HG03521 (cell line): ENCODE data around the gene NUBPL.
"Not testable (repeated sequence)": the region's sequence is repeated elsewhere in the genome, so short reads cannot be mapped to it uniquely, and the experiment has no call there.

Source experiments
- ATAC-seq: cut with Tn5 transposase; IDR thresholded peaks from one replicate; pipeline ENCODE4 v1.9.1; 2021; ENCODE audit warnings: mild to moderate bottlenecking, moderate library complexity; ENCODE audit not compliant: unreplicated experiment

Gene NUBPL

DNA sequence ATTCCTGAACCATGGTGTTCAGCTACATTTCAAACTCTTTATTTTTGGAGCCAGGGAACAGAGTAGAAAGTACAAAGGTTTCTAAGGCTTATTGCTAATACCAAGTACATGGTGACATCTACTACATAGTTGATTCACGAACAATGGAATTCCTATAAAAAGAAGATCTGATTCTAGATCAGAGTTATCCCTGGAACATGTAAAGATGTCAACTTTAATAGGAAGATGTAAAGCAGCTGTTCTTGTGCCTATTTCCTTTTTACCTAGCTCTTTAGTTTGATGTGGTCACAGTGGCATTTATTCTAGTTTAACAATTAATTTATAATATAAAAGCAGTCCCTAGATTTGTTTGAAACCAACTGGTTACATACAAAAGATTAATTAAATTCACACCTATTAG lies 99.5 kb downstream of the NUBPL start:
- no peak for ATAC-seq

DNA sequence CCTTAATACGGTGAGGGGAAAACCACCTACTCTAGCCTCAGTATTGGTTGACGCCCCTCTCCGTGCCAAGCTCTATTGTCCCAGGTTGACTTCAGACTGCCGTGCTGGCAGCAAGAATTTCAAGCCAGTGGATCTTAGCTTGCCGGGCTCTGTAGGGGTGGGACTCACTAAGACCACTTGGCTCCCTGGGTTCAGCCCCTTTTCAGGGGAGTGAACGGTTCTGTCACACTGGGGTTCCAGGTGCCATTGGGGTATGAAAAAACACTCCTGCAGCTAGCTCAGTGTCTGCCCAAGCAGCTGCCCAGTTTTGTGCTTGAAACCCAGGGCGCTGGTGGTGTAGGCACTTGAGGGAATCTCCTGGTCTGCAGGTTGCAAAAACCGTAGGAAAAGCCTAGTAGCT lies 107.1 kb downstream of the NUBPL start:
- ATAC-seq: no peak

DNA sequence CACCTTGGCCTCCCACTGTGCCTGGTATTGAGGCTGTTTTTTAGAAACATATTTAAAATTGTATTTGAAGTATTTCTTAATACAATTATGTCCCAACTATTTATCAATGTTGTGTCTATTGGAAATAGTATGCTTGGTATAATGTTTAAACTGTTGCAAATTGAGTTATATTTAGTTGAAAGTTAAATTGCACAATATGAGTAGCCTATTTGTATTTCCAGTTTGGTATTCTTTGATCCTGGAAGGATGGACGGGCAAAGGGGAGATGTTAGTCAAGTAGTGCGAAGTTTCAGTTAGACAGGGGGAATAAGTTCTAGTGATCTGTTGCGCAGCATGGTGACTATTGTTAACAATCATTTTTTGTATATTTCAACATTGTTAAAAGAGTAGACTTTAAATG lies 111.5 kb downstream of the NUBPL start:
- ATAC-seq: no peak

DNA sequence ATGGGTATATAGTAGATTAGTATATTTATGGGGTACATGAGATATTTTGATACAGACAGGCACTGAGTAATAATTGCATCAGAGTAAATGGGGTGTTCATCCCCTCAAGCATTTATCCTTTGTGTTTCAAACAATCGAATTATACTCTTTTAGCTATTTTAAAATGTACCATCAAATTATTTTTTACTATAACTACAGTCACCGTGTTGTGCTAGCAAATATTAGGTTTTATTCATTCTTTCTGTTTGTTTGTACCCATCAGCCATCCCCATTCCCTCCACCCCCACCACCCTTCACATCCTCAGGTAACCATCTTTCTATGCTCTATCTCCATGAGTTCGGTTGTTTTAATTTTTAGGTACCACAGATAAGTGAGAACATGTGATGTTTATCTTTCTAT lies 115.8 kb downstream of the NUBPL start:
- no peak for ATAC-seq

DNA sequence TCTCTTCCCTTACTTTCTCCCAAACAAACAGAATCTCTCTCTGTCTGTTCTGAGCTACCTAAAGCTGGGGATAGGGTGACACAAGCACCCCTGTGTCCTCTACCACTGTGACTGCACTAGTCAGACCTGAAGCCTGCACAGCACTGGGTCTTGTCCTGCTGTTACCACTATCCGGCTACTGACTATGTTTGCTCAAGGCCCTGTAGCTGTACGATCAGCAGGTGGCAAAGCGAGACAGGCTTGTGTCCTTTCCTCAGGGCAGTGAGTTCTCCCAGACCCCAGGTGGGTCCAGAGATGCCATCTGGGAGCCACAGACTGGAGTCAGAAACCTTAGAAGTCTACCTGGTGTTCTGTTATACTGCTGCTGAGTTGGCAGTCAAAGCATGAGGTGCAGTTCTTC lies 116.4 kb downstream of the NUBPL start:
- no peak for ATAC-seq

DNA sequence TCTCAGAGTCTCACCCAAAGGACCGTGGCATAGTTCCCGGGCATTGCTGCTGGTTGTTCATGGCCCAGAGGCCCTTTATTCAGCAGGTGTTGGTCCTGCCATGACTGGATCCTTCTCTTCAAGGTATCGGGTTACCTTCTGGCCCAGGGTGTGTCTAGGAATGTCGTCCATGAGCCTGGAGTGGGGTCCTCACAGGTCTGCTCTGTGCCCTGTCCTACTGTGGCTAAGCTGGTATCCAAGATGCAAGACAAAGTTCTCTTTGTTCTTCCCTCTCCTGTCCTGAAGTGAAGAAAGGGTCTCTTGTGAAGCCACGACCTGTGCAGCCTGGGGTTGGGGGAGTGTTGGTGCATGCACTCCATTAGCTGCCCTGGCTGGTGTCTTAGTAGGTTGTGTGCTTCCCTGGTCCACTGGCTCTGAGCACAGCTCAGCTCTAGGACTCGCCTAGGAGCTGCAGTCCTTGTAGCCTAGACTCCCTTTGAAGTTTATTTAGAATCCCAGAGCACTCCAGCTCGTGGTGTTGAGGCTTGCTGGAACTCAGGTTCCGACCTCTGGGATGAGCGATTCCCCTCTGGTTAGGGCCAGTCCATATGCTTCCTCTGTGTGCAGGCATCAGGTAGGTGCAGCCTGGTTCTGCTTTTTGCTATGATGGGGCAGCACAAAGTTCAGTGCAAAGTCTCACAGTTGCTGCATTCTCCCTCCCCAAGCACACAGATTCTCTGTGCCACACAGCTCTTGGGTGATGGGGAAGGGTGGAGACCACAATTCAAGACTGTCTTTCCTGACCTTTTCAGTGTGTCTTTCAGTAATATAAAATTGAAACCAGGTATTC lies 117.4 kb downstream of the NUBPL start:
- no peak for ATAC-seq

DNA sequence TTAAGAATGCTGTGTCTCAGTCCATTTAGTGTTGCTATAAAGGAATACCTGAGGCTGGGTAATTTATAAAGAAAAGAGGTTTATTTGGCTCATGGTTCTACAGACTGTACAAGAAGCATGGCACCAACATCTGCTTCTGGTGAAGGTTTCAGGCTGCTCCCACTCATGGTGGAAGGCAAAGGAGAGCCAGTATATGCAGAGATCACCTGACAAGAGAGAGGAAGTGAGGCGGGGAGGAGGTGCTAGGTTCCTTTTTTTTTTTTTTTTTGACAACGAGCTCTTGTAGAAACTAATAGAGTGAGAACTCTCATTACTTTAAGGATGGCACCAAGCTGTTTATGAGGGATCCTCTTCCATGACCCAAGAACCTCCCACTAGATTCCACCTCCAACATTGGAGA lies 121.6 kb downstream of the NUBPL start:
- no peak for ATAC-seq

DNA sequence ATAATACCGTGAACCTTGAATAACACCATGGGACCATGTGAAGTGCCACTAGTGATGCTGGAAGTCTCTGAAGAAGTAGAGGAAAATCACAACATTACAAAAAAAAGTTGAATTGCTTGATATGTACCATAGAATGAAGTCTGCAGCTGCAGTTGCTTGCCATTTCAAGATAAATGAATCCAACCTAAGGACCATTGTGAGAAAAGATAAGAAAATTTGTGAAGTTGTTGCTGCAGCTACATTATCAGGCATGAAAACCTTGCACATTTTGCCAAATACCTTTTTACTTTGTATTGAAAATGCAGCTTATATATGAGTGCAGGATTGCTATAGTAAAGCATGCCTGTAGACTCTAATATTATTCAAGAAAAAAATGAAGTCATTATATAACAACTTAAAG lies 126.5 kb downstream of the NUBPL start:
- no peak for ATAC-seq

DNA sequence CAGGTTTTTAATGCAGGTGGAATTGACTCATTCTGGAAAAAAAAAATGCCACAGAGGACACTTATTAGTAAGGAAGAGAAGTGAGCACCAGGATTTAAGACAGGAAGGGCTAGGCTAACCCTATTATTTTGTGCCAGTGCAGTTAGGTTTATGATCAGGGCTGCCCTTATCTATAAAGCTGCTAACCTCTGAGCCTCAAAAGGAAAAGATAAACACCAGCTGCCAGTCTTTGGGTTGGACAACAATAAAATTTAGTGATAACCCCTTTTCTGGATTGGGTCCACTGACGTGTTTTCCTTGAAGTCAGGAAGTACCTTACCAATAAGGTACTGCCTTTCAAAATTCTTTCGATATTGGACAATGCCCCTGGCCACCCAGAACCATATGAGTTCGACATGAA lies 128.9 kb downstream of the NUBPL start:
- no peak for ATAC-seq

DNA sequence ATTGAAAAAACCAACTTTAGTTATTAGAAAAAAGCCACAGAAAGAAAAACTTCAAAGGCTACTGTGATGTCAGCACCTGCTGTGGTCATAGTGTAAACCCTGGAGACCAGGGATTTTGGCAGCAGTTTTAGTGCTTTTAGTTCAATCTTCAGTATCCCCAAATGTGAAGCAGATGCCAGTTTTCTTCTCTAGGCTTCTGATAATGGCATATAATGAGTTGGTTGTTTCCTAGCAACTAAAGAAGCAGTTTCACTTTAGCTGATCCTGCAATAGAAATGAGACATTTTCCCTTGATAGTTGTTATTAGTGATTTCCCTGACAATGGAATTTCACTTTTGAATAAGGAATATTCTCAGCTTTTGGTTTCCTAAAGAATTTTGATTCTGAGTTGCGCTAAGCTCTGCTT lies 131.2 kb downstream of the NUBPL start:
- ATAC-seq: no peak

DNA sequence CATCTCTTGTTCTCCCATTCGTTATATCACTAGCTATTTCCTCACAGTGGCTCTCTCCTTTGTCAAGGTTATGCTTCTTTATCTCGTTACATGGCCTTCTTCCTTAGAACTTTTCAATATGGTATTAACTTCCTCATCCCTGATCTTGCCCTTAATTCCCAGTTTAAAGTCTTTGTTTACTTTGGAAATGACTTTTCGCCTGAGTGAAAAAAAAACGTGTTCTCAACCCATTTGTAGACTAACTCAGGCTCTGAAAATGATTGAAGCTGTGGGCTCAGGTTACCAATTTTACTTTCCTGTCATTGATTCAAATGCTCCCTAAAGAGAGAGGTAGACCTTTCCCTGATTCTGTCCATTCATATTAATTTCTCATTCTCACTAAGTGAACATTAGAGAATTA lies 135.2 kb downstream of the NUBPL start:
- no peak for ATAC-seq

DNA sequence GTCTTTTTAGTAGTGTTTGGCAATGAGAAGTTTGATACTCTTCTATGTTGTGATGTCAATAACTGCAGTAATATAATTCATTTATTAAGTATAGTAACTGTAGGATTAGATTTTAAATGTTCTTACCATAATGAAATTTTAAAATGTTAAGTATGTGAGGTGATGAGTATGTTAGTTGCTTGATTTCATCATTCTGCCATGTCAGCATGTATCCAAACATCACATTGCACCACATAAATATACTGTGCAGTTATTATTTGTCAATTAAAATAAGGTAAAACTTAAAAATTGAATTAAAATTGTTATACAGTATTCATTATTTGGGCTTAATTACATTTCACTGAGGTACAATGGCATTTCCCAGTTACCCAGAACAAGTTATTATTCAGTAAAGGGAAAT lies 138.6 kb downstream of the NUBPL start:
- ATAC-seq: no peak

DNA sequence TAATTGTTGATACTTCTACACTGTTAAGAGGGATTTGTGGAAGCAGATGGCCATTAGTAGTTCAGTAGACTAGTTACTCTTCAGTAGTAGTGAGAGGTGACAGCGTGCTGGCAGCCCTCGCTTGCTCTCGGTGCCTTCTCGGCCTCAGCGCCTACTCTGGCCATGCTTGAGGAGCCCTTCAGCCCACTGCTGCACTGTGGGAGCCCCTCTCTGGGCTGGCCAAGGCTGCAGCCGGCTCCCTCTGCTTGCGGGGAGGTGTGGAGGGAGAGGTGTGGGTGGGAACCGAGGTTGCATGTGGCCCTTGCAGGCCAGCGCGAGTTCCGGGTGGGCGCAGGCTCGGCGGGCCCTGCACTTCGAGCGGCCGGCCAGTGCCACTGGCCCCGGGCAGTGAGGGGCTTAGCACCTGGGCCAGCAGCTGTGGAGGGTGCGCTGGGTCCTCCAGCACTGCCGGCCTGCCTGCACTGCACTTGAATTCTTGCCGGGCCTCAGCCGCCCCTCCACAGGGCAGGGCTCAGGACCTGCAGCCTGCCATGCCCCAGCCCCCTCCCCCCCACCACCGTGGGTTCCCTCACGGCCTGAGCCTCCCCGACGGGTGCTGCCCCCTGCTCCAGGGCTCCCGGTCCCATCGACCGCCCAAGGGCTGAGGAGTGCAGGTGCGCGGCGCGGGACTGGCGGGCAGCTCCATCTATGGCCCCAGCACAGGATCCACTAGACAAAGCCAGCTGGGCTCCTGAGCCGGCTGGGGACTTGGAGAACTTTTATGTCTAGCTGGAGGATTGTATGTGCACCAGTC lies 139.3 kb downstream of the NUBPL start:
- no peak for ATAC-seq

DNA sequence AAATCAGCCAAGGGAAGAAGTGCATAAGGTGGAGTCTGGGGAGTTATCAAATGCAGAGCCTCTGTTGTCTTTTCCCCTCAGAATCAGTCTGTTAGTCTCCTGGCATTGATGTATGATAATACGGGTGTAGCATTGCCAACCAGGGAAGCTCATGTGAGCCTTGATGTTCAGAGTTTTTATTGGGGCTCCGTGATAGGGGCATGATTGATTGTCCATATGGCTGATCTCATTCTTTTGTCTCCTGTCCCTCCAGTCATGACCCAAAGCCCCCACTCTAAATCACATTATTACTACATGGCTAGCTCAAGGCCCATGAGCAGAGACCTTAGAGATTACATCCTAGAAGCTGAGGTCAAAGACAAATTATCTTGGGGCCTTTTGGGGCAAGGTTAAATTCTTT lies 140.9 kb downstream of the NUBPL start:
- ATAC-seq: no peak

DNA sequence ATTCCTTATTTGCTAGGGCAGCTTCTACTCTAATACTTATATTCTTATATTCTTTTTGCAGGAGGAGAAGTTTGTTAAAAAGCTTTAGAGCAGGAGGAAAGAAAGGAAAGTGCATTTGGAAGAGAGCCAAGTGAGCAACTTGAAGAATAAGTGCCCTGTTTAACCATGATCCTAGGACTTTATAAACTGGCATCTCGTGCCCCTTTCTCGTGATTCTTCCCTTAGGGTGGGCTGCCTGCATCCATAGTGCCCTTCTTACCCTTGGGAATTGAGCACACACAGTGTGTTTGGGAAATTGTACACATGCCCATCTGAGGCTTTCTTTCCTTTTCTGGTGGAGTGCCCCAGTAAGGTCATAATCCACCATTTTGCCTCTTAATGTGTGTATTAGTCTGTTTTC lies 141.9 kb downstream of the NUBPL start:
- no peak for ATAC-seq

DNA sequence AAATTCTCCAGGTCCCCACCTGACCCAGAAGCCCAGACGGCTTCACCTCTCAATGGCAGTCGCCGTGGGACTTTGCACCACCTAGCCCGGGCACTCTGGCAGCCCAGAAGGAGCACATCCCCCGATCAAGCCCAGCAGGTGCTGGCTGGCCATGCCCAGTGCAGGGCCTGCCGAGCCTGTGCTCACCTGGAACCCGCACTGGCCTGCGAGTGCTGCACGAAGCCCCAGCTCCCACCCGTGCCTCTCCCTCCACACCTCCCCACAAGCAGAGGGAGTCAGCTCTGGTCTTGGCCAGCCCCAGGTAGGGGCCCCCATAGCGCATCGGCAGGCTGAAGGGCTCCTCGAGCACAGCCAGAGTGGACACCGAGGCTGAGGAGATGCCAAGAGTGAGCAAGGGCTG lies 144.5 kb downstream of the NUBPL start:
- ATAC-seq: no peak

DNA sequence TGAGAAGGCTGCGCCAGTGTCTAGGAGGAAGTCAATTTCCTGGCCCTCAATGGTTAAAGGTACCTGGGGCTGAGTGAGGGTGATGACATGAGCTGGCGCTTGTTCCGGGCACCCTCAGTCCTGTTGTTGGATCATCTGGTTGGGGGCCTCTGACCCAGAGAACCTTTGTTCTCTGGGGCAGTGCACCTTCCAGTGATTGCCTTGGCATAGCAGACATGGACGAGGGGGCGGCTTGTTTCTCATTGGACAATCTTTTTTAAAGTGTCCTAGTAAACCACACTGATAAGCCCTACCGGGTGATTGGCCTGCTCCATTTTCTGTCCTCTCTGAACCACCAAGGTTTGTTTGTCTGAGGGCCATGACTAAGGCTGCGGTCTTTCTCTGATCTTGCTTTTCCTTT lies 147.5 kb downstream of the NUBPL start:
- ATAC-seq: not testable (repeated sequence)

DNA sequence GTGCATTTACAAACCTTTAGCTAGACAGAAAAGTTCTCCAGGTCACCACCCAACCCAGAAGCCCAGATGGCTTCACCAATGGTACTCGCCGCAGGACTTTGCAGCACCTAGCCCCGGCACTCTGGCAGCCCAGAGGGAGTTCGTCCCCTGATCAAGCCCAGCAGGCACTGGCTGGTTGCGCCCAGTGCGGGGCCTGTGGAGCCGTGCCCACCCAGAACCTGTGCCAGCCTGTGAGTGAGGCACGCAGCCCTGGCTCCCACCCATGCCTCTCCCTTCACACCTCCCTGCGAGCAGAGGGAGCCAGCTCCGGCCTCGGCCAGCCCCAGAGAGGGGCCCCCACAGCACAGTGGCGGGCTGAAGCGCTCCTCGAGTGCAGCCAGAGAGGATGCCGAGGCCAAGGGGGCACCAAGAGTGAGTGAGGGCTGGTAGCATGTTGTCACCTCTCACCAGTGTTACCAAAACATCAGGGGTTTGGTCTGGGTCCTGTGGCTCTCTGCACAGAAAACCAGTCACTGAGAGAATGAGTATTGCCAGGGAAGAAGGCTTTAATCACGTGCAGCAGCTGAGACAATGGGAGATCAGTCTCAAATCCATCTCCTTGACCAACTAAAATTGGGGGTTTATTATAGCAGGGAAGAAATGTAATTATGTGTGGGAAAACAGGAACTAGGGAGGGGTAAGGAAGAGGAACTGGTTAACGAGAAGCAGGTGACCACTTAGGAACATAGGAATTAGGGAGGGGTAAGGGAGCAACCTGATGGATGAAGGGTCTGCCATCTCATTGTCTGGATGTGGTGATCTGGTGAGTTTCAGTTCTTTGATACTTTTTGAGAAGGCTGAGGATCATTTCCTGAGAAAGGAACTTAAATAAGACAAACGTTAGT lies 151.3 kb downstream of the NUBPL start:
- ATAC-seq: no peak

DNA sequence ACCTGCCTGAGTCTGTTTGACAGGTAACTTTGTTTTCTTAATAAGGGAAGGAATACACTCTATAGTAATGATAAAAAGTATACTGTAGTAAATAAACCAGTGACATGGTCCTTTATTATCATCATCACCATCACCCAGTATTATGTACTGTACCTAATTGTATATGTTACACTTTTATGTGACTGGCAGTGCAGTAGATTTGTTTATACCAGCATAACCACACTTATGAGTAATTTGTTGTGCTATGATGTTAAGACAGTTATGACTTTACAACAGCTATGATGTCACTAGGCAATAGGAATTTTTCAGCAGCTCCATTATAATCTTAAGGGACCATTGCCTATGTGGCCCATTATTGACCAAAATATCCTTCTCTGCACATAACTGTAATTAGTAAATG lies 155.0 kb downstream of the NUBPL start:
- no peak for ATAC-seq

DNA sequence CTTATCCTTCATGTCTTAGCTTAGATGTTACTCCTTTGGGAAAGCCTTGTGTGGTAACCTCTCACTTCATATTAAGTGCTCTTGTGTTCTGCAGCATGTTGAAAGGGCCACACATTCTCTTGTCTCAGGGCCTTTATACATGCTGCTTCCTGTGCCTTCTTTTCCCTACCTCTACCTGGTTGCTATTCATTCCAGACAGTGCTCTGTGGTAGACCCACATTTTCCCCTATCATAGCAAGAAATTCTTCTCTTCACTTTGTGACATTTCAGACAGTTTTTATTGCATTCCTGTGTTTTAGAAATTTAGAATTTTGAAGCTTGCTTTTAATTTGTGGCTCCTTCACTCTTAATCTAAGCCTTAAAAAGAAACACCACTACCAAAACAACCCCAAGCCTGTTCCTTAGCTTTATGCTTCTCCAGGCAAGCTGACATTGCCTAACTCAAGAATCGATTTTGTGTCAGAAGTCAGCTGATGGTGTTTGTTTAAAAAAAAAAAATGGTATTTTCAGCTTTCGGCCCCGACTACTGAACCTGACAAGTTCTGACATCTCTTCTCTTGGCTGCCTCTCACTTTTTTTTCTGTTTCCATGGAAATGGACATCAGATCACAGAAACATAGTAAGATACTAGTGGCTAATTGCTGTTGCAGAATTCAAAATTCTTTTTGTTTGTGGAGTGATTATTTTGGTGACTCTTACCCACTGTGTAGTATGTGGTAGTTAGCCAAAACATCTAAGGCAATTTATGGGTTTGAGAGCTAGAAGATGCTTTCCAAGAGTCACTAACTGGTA lies 156.3 kb downstream of the NUBPL start:
- no peak for ATAC-seq

DNA sequence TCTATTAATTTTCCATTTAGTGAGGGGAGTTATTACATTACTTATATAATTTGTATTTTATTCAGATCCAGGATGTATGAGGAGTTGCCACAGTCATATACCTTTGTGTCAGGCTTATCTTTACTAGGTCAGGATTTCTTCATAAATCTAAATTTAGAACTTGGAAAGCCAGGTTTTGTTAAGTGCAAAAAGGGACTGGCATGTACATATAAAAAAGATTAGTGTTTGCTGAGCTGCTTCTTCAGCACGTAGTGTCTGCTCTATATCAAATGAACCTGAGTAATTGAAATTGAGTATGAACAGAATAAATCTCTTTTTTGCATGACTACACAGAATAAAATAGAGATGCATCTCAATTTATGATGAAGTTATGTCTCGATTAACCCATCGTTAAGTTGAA lies 157.4 kb downstream of the NUBPL start:
- ATAC-seq: no peak
